Heart left ventricle (tissue), 16 donors: ENCODE measurements around the gene BIN1. TPM values are rescaled to one million over a fixed set of nuclear protein-coding genes. Genes with fewer than 3 reads are reported as not detected.

Experiments
- ATAC-seq, 4 donors: fragments of 200-7000 bp; cut with Tn5 transposase; one replicate each; pipeline ENCODE4 v1.9.1; 2020 to 2022; ENCODE audit warnings: moderate library complexity in 4 of 4, mild to moderate bottlenecking in 3 of 4, moderate number of reproducible peaks in 1 of 4
- DNase-seq, 5 donors: peaks; one replicate each; pipeline ENCODE4 v3.0.0-alpha.2; 2020
- H3K27ac ChIP-seq, 12 donors: fragments of 200-600 bp; sonication (generic) in 4 of 12; one replicate each; pipeline versions ENCODE4 v1.5.0 to v1.8.0; 2016 to 2022; ENCODE audit warnings: mild to moderate bottlenecking in 2 of 12
- H3K27me3 ChIP-seq, 9 donors: fragments of 200-600 bp; sonication (generic) in 2 of 9; one replicate each; pipeline versions ENCODE4 v1.5.1 to v1.8.0; 2016 to 2022; ENCODE audit warnings: mild to moderate bottlenecking in 3 of 9
- H3K36me3 ChIP-seq, 9 donors: fragments of 200-600 bp; sonication (generic) in 2 of 9; one replicate each; pipeline versions ENCODE4 v1.5.0 to v1.8.0; 2018 to 2022; ENCODE audit warnings: mild to moderate bottlenecking in 2 of 9
- H3K4me1 ChIP-seq, 12 donors: fragments of 200-600 bp; sonication (generic) in 4 of 12; one replicate each; pipeline versions ENCODE4 v1.5.0 to v1.8.0; 2016 to 2022; ENCODE audit warnings: mild to moderate bottlenecking in 3 of 12
- H3K4me3 ChIP-seq, 12 donors: fragments of 200-600 bp; sonication (generic) in 4 of 12; one replicate each; pipeline versions ENCODE4 v1.5.0 to v1.8.0; 2017 to 2022; ENCODE audit warnings: mild to moderate bottlenecking in 9 of 12, moderate library complexity in 4 of 12
- H3K9me3 ChIP-seq, 12 donors: fragments of 200-600 bp; sonication (generic) in 4 of 12; one replicate each; pipeline versions ENCODE4 v1.5.0 to v1.8.0; 2016 to 2022; ENCODE audit warnings: mild to moderate bottlenecking in 1 of 12
- CTCF ChIP-seq, 12 donors: fragments of 200-600 bp; sonication (generic) in 4 of 12; IDR thresholded peaks; one replicate each; pipeline versions ENCODE4 v1.5.0 to v1.8.0; 2018 to 2022; ENCODE audit warnings: antibody characterized with exemption in 12 of 12, mild to moderate bottlenecking in 5 of 12
- POLR2A ChIP-seq, 2 donors: fragments of 450-650 bp; IDR thresholded peaks; one replicate each; pipeline ENCODE4 v1.6.1; 2017; ENCODE audit warnings: antibody characterized with exemption in 2 of 2, mild to moderate bottlenecking in 2 of 2, moderate library complexity in 2 of 2
- WGBS, 4 donors: extraction: QIAGEN DNeasy Blood & Tissue Kit in 2 of 4; methylation state at CpG; one replicate each; pipeline versions ENCODE4 v1.1.5 to v1.1.7; 2013 to 2018; 5-methylcytosine and 5-hydroxymethylcytosine counted together
- intact Hi-C, 10 donors: fragments of 100-400 bp; cut with DNase I; formaldehyde crosslinking; loops; one replicate each; pipeline versions ENCODE4 v1.11.1 to v1.14.2; 2022
- polyA plus RNA-seq, 2 donors: library from polyadenylated mRNA; stranded (reverse); fragments of 200-250 nt; gene quantifications; one replicate each; pipeline ENCODE4 v1.2.3, GENCODE V29; 2013
- total RNA-seq, 9 donors: library from RNA; depleted of rRNA in 2 of 9; stranded (reverse); fragments of >200 nt in 2 of 9; fragmentation: NEBNext Ultra II Directional in 3 of 9; extraction: Animal tissue kit (Norgen Biotek cat#: 25700) in 3 of 9; gene quantifications; one replicate each; pipeline versions ENCODE4 v1.1.0 to v1.2.4, GENCODE V29; 2016 to 2023
- donor health status: ischemic (EF 13 %, LVEDD 7.1; RV severe dilation, severe dysfunction).
- donor health status: healthy with polysubstance abuse.
- donor health status: DM: no; HTN: yes; CAD: no.
- donor health status: DM: no; HTN: no; CAD: no.
- donor health status: ischemic (EF 25% LVEDD 6.9; RV normal size, moderate dysfunction).
- donor health status: ischemic (EF 25% LVEDD 5.7; RV mildly dilated, moderate dysfunction).
- donor health status: healthy.
- donor health status: DM: yes; HTN: yes; CAD: no.
- donor health status: ischemic (EF 35%, LVEDD 5.7; RV mildly dilated, moderate dysfunction).
- donor health status: nonischemic (EF 11% LVEDD 7.7; RV severe dilation, severe dysfunction).
- donor health status: DM: yes; HTN: yes; CAD: no.
- donor health status: PGD.
- donor health status: ischemic (EF 29% LVEDD 5.4; RV normal size, mild dysfunction).
- donor health status: nonischemic (EF 23%, LVEDD 6.1; RV moderate dilation, normal function).

BIN1 gene
- total and polyA plus RNA-seq, 11 donors = 4.3 to 22.2 (median 15.6) TPM

DNA sequence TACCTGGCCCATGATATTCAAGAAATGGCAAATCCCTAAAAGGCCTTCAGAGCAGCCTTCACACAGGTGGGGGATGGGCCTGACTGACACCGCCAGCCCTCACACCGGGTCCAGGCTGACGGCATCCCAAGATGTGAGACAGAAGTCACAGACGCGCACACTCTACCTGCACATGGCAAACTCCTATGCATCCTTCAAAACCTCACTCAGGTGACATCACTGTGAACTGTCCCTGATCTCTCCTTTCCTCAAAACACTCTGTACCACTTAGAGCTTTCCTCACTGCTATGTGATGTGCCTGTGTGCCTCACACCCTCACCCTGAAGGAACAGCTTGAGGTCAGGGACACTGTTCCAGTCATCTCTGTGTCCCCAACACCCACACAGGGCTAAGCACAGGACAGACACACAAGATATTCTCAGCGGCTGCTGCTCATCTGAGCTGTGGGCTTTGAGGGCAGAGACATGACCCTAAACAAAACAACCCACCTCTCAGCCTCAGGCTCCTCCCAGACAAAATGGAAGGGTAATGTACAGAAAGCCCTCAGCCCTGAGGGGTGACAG lies 27.5 kb downstream of the BIN1 start:
- DNase-seq (no peak), ATAC-seq (no peak)
- Histone ChIP-seq H3K4me3 (no peak overlapping the region), H3K36me3 (no peaks in the 10 kb centered on the region), H3K27me3 (no peaks in the 10 kb centered on the region), H3K27ac (no peak overlapping the region), H3K4me1 (peaks cover 0 to 47% (median 13%) of the 10 kb centered on the region in 12 donors), H3K9me3 (no peaks in the 10 kb centered on the region)
- TF ChIP-seq POLR2A (IDR thresholded peaks at IDR 0.05) = no peak
- TF ChIP-seq CTCF (IDR thresholded peaks at IDR 0.05) = no peak
- 89 to 98% (median 91%) methylated on average over 6 of the region's 6 CpGs for WGBS, 4 donors
- intact Hi-C loops = loop anchor here in 2 of 10 donors (10.0 kb wide), 2 partner anchors 95 to 215 kb away; partner anchors contain the start of gene ERCC3 (in 1 of the 2)

GRCh38 chr2:127078666-127079270 lies 28.2 kb downstream of the BIN1 start:
- no peak for ATAC-seq
- Histone ChIP-seq H3K27me3 (no peaks in the 10 kb centered on the region), H3K9me3 (no peaks in the 10 kb centered on the region), H3K4me3 (no peak overlapping the region), H3K36me3 (no peaks in the 10 kb centered on the region), H3K4me1 (peaks cover 0 to 40% (median 13%) of the 10 kb centered on the region in 12 donors), H3K27ac (no peak overlapping the region)
- TF ChIP-seq POLR2A (IDR thresholded peaks at IDR 0.05) (no peak), CTCF (IDR thresholded peaks at IDR 0.05) (no peak)
- 72 to 81% (median 78%) methylated on average over 5 of the region's 5 CpGs for WGBS, 4 donors
- intact Hi-C loops = loop anchor here in 2 of 10 donors (10.0 kb wide), 2 partner anchors 96 to 216 kb away; partner anchors contain the start of gene ERCC3 (in 1 of the 2)
- DNase-seq = no peak

- Histone ChIP-seq H3K27ac (no peak overlapping the region), H3K4me3 (no peak overlapping the region), H3K36me3 (no peaks in the 10 kb centered on the region), H3K27me3 (no peaks in the 10 kb centered on the region), H3K9me3 (no peaks in the 10 kb centered on the region), H3K4me1 (peaks cover 0 to 33% (median 9%) of the 10 kb centered on the region in 12 donors)
- DNase-seq (no peak), ATAC-seq (no peak)
- intact Hi-C loops = loop anchor here in 2 of 10 donors (10.0 kb wide), 2 partner anchors 97 to 217 kb away; partner anchors contain the start of gene ERCC3 (in 1 of the 2)
- 84 to 92% (median 89%) methylated on average over 4 to 5 of the region's 5 CpGs for WGBS, 4 donors
- TF ChIP-seq CTCF (IDR thresholded peaks at IDR 0.05) (no peak), POLR2A (IDR thresholded peaks at IDR 0.05) (no peak)
These were observed 28.9 kb downstream of the BIN1 start for GRCh38 chr2:127078028-127078427.

DNA sequence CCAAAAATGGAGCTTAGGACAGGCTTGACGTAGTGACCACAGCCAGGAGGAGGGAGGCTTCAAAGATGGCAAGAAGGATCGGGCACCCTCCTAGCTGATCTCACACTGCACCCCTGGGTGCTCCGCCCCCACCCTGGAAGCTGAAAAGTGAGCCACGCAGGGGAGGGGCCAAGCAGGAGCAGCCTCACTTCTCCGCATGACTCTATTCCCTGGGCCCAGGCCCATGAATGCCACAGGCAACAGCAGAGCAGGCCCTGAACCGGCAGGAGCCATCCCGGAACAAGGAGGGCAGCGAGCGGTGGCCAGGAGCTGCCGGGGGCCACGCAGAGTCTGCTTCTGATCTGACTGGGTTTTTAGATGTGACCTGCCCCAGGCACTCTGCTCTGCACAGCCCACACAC lies 30.0 kb downstream of the BIN1 start:
- intact Hi-C loops = loop anchor here in 2 of 10 donors (10.0 kb wide), 2 partner anchors 98 to 218 kb away; partner anchors contain the start of gene ERCC3 (in 1 of the 2)
- TF ChIP-seq POLR2A (IDR thresholded peaks at IDR 0.05) (no peak), CTCF (IDR thresholded peaks at IDR 0.05) (no peak)
- Histone ChIP-seq H3K36me3 (peaks cover 0 to 6% (median 0%) of the 10 kb centered on the region in 9 donors), H3K4me1 (peaks cover 0 to 24% (median 4%) of the 10 kb centered on the region in 12 donors), H3K27ac (no peak overlapping the region), H3K27me3 (no peaks in the 10 kb centered on the region), H3K9me3 (no peaks in the 10 kb centered on the region), H3K4me3 (no peak overlapping the region)
- 77 to 97% (median 90%) methylated on average over 8 to 11 of the region's 11 CpGs for WGBS, 4 donors
- no peak for ATAC-seq
- DNase-seq = no peak
